Neuronal stem cell (in vitro differentiated cells): ENCODE data around the gene CHM.

Source experiments
- DNase-seq: peaks from one replicate; pipeline ENCODE4 v3.0.0-alpha.2; 2013; ENCODE audit warnings: low spot score
- H2AFZ ChIP-seq: one replicate; pipeline ENCODE4 v1.6.1; 2013; ENCODE audit warnings: mild to moderate bottlenecking, low read length, inconsistent platforms
- H2AK5ac ChIP-seq: 2 replicates; pipeline ENCODE4 v1.6.1; 2013; ENCODE audit warnings: low read depth, mild to moderate bottlenecking, inconsistent platforms, low read length, moderate library complexity, mixed read lengths
- H2BK120ac ChIP-seq: 2 replicates; pipeline ENCODE4 v1.6.1; 2013; ENCODE audit warnings: low read depth, mild to moderate bottlenecking, inconsistent platforms, low read length, moderate library complexity, mixed read lengths
- H2BK12ac ChIP-seq: one replicate; pipeline ENCODE4 v1.6.1; 2013; ENCODE audit warnings: low read length, inconsistent platforms
- H2BK15ac ChIP-seq: 2 replicates; pipeline ENCODE4 v1.6.1; 2013; ENCODE audit warnings: mild to moderate bottlenecking, low read length, inconsistent platforms, mixed read lengths
- H2BK5ac ChIP-seq: one replicate; pipeline ENCODE4 v1.6.1; 2013; ENCODE audit warnings: inconsistent platforms, mild to moderate bottlenecking, low read length, moderate library complexity
- H3K14ac ChIP-seq: one replicate; pipeline ENCODE4 v1.6.1; 2013; ENCODE audit warnings: low read length, inconsistent platforms
- H3K18ac ChIP-seq: 2 replicates; pipeline ENCODE4 v1.6.1; 2013; ENCODE audit warnings: low read length, inconsistent platforms
- H3K23ac ChIP-seq: 2 replicates; pipeline ENCODE4 v1.6.1; 2013; ENCODE audit warnings: low read depth, mild to moderate bottlenecking, mixed read lengths, low read length, inconsistent platforms; ENCODE audit not compliant: poor library complexity
- H3K27ac ChIP-seq: replicated peaks from 3 replicates; pipeline ENCODE4 v1.5.1; 2013; ENCODE audit warnings: low read length, inconsistent platforms
- H3K27me3 ChIP-seq, 3 experiments: 2 replicates each; pipeline ENCODE4 v1.6.1; 2013; ENCODE audit warnings: low read length in 3 of 3, mild to moderate bottlenecking in 2 of 3, inconsistent platforms in 1 of 3, low read depth in 1 of 3, mixed read lengths in 1 of 3, moderate library complexity in 1 of 3; ENCODE audit not compliant: control insufficient read depth in 3 of 3, insufficient read depth in 3 of 3
- H3K36me3 ChIP-seq, 2 donors: replicated peaks in 1 of 2; 2 replicates each; pipeline ENCODE4 v1.6.1; 2013; ENCODE audit warnings: low read length in 2 of 2; ENCODE audit not compliant: control insufficient read depth in 2 of 2, insufficient read depth in 2 of 2
- H3K4ac ChIP-seq: 2 replicates; pipeline ENCODE4 v1.6.1; 2013; ENCODE audit warnings: inconsistent platforms, mild to moderate bottlenecking, low read length, moderate library complexity
- H3K4me1 ChIP-seq, 2 donors: 1 replicate in 1 of 2; 2 replicates in 1 of 2; pipeline ENCODE4 v1.6.1; 2013; ENCODE audit warnings: low read length in 2 of 2, low read depth in 1 of 2; ENCODE audit not compliant: control insufficient read depth in 2 of 2, insufficient read depth in 1 of 2
- H3K4me2 ChIP-seq: one replicate; pipeline ENCODE4 v1.6.1; 2013; ENCODE audit warnings: mild to moderate bottlenecking, low read length, inconsistent platforms; ENCODE audit not compliant: insufficient read depth, poor library complexity, severe bottlenecking
- H3K4me3 ChIP-seq, 2 donors: 2 replicates each; pipeline ENCODE4 v1.5.1; 2013; ENCODE audit warnings: low read length in 2 of 2, mild to moderate bottlenecking in 2 of 2, inconsistent platforms in 1 of 2, moderate library complexity in 1 of 2
- H3K79me1 ChIP-seq: one replicate; pipeline ENCODE4 v1.6.1; 2013; ENCODE audit warnings: low read depth, mild to moderate bottlenecking, inconsistent platforms, low read length, moderate library complexity
- H3K9ac ChIP-seq: one replicate; pipeline ENCODE4 v1.6.1; 2013; ENCODE audit warnings: mild to moderate bottlenecking, low read depth, low read length, inconsistent platforms; ENCODE audit not compliant: poor library complexity
- H3K9me3 ChIP-seq, 2 donors: replicated peaks in 1 of 2; 2 replicates each; pipeline versions ENCODE3 to v1.6.1; 2013; ENCODE audit warnings: low read length in 2 of 2, mild to moderate bottlenecking in 2 of 2, inconsistent platforms in 1 of 2, low read depth in 1 of 2, mixed read lengths in 1 of 2, moderate library complexity in 1 of 2; ENCODE audit not compliant: control insufficient read depth in 2 of 2, insufficient read depth in 1 of 2
- H4K8ac ChIP-seq: one replicate; pipeline ENCODE4 v1.6.1; 2013; ENCODE audit warnings: low read depth, mild to moderate bottlenecking, inconsistent platforms, low read length, moderate library complexity
- H4K91ac ChIP-seq: one replicate; pipeline ENCODE4 v1.6.1; 2013; ENCODE audit warnings: low read length, low read depth, mild to moderate bottlenecking, inconsistent platforms; ENCODE audit not compliant: poor library complexity
- WGBS, 2 donors: extraction: QIAGEN DNeasy Blood & Tissue Kit; methylation state at CpG; one replicate each; pipeline ENCODE4 v1.1.7; 2013; ENCODE audit warnings: missing lambda C conversion rate in 2 of 2, mixed read lengths in 1 of 2; ENCODE audit not compliant: insufficient read length in 2 of 2, insufficient replicate concordance in 1 of 2; ENCODE audit errors: extremely low coverage in 2 of 2; 5-methylcytosine and 5-hydroxymethylcytosine counted together

The CHM gene

DNA sequence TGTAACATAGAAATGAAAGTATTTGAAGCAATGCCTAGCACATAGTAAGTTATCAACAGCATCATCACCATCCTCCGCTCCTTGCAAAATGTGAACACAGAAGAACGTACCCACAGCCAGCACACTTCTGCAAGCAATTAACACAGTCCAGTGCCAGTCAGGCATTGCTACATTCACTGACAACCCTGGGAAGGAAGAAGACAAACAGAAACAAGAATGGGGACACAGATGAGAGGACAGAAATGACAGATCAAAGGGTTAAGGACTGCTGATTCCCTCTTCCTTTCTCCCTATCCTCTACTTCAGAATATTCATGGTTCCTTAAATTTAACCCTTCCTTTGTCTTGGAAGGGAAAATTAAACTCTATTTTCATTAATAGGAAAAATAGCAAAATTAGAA is 53.1 kb downstream of the CHM start:
- no peak overlapping the region for H2BK120ac ChIP-seq
- H3K27ac ChIP-seq, result no peak overlapping the region
- no peak overlapping the region for H2AK5ac ChIP-seq
- H3K79me1 ChIP-seq, result no peaks in the 10 kb centered on the region
- no peaks in the 10 kb centered on the region for H3K36me3 ChIP-seq
- no peak overlapping the region for H2BK12ac ChIP-seq
- H3K4ac ChIP-seq, result no peak overlapping the region
- no peaks in the 10 kb centered on the region for H3K27me3 ChIP-seq
- H4K8ac ChIP-seq, result no peak overlapping the region
- no peak overlapping the region for H3K4me2 ChIP-seq
- no peak overlapping the region for H3K4me3 ChIP-seq
- H3K4me1 ChIP-seq, result peaks cover 0 to 2% of the 10 kb centered on the region in 2 donors
- H2AFZ ChIP-seq, result no peak overlapping the region
- no peak overlapping the region for H2BK5ac ChIP-seq
- no peaks in the 10 kb centered on the region for H3K9me3 ChIP-seq
- H3K23ac ChIP-seq, result no peak overlapping the region
- no peak for DNase-seq
- no CpG with 5 or more reads among the region's 2 CpGs for WGBS, 2 donors
- H3K9ac ChIP-seq, result no peak overlapping the region
- H2BK15ac ChIP-seq, result no peak overlapping the region
- H3K18ac ChIP-seq, result no peak overlapping the region
- no peak overlapping the region for H4K91ac ChIP-seq
- H3K14ac ChIP-seq, result no peak overlapping the region

DNA sequence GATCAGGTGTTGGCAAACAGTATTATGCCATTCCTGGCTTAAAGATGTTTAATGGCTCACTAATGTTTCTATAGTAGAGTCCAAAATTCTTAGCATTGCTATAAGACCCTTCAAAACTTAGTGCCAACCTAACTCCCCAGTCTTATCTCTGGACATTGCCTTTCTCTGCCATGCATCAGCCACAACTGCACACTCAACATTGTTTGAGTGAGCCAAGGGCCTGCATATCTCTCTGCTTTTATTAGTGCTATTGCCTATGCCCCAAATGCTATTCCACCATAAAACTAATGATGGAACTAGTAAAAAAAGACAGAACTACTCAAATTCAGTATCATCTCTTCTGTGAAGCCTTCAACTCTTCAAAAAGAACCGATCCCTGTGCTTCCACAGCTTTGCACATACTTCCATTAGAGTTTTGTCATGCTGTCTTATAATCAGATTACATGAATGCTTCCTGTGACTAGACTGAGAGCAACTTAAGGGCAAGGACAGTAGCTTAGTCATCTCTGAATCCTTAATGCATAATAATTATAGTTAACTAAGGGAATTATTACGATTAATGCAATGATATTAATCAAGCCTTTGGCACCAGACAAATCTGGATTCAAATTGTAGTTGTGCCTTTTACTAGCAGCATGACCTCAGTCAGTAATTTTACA is 53.7 kb downstream of the CHM start:
- Histone ChIP-seq H3K4me1 (peaks cover 0 to 2% of the 10 kb centered on the region in 2 donors), H4K91ac (no peak overlapping the region), H2AFZ (no peak overlapping the region), H3K14ac (no peak overlapping the region), H3K4ac (no peak overlapping the region), H3K27ac (no peak overlapping the region), H2BK12ac (no peak overlapping the region), H3K9ac (no peak overlapping the region), H2BK5ac (no peak overlapping the region), H3K36me3 (no peaks in the 10 kb centered on the region), H3K18ac (no peak overlapping the region), H3K4me2 (no peak overlapping the region), H2BK15ac (no peak overlapping the region), H3K27me3 (no peaks in the 10 kb centered on the region), H3K23ac (no peak overlapping the region), H3K79me1 (no peaks in the 10 kb centered on the region), H2BK120ac (no peak overlapping the region), H4K8ac (no peak overlapping the region), H3K9me3 (no peaks in the 10 kb centered on the region), H3K4me3 (no peak overlapping the region), H2AK5ac (no peak overlapping the region)
- no peak for DNase-seq
- WGBS, 2 donors, result no CpG with 5 or more reads among the region's 2 CpGs

DNA sequence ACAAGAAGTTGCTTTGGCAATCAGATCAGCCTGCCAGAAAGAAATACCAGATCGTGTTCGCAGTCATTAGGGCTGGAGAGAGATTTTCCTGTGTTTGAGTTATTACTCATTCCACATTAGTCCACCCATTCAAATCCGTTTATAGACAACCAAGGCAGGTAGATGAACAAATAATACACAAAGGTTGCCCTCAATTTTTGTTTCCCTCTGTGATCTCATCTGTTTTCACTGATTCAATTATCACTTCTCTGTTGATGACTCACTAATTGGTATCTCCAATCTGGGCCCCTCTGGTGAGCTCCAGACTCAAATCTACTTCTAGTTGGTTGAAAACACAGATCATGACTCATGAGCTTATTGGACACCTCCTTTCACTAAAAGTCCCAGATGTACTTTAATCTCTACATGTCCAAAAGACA is 54.5 kb downstream of the CHM start:
- Histone ChIP-seq H3K79me1 (no peaks in the 10 kb centered on the region), H4K8ac (no peak overlapping the region), H3K14ac (no peak overlapping the region), H2BK5ac (no peak overlapping the region), H3K18ac (no peak overlapping the region), H4K91ac (no peak overlapping the region), H2BK12ac (no peak overlapping the region), H3K36me3 (no peaks in the 10 kb centered on the region), H3K4me2 (no peak overlapping the region), H3K27me3 (no peaks in the 10 kb centered on the region), H3K4ac (no peak overlapping the region), H3K4me1 (peaks cover 0 to 2% of the 10 kb centered on the region in 2 donors), H3K9me3 (no peaks in the 10 kb centered on the region), H2AFZ (no peak overlapping the region), H2AK5ac (no peak overlapping the region), H3K4me3 (no peak overlapping the region), H3K27ac (no peak overlapping the region), H2BK120ac (no peak overlapping the region), H3K9ac (no peak overlapping the region), H2BK15ac (no peak overlapping the region), H3K23ac (no peak overlapping the region)
- WGBS, 2 donors, result no CpG with 5 or more reads among the region's 3 CpGs
- DNase-seq, result no peak

DNA sequence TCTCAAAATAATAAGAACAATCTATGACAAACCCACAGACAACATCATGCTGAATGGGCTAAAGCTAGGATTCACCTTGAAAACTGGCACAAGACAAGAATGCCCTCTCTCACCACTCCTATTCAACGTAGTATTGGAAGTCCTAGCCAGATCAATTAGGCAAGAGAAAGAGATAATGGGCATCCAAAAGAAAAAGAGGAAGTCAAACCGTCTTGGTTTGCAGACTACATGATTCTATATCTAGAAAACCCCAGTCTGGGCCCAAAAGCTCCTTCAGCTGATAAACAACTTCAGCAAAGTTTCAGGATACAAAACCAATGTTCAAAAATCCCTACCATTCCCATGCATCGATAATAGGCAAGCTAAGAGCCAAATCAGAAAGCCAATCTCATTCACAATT is 59.0 kb downstream of the CHM start:
- no peak overlapping the region for H3K27ac ChIP-seq
- no peak overlapping the region for H3K23ac ChIP-seq
- no peak for DNase-seq
- H3K9me3 ChIP-seq, result no peaks in the 10 kb centered on the region
- no peak overlapping the region for H2BK5ac ChIP-seq
- no peaks in the 10 kb centered on the region for H3K27me3 ChIP-seq
- no peaks in the 10 kb centered on the region for H3K79me1 ChIP-seq
- no peaks in the 10 kb centered on the region for H3K4me1 ChIP-seq
- H4K91ac ChIP-seq, result no peak overlapping the region
- no peak overlapping the region for H2BK12ac ChIP-seq
- no peak overlapping the region for H4K8ac ChIP-seq
- no peak overlapping the region for H2BK120ac ChIP-seq
- H2AFZ ChIP-seq, result no peak overlapping the region
- no peak overlapping the region for H2AK5ac ChIP-seq
- H3K4ac ChIP-seq, result no peak overlapping the region
- no peak overlapping the region for H3K18ac ChIP-seq
- no peak overlapping the region for H3K9ac ChIP-seq
- no peak overlapping the region for H2BK15ac ChIP-seq
- H3K4me2 ChIP-seq, result no peak overlapping the region
- H3K36me3 ChIP-seq, result no peaks in the 10 kb centered on the region
- H3K4me3 ChIP-seq, result no peak overlapping the region
- no peak overlapping the region for H3K14ac ChIP-seq
- WGBS, 2 donors, result no CpG with 5 or more reads among the region's 3 CpGs
